ENCODE data around the gene KLC4.

GRCh38 chr6:43076464-43077332, 17.3 kb downstream of the KLC4 start:
- TF ChIP-seq HDAC2 (IDR thresholded peaks at IDR 0.05) (peak; percentile 76; the same call in 1 of the 2 replicates), NFE2L2 (conservative IDR thresholded peaks at IDR 0.05; ENCODE audit: low read length) (no peak), ZFP36 (IDR thresholded peaks at IDR 0.05; ENCODE audit: borderline replicate concordance, partially characterized antibody) (no peak), CTCF (IDR thresholded peaks at IDR 0.05) (no peak)

All from A549 (cell line).